Heart left ventricle (tissue), 16 donors: ENCODE results near the gene PSORS1C1. TPM values are rescaled to one million over a fixed set of nuclear protein-coding genes. Genes with fewer than 3 reads are reported as not detected.
"Not testable (repeated sequence)": the region's sequence is repeated elsewhere in the genome, so short reads cannot be mapped to it uniquely, and the experiment has no call there.

ENCODE experiments used
- ATAC-seq, 4 donors: fragments of 200-7000 bp; cut with Tn5 transposase; one replicate each; pipeline ENCODE4 v1.9.1; 2020 to 2022; ENCODE audit warnings: moderate library complexity in 4 of 4, mild to moderate bottlenecking in 3 of 4, moderate number of reproducible peaks in 1 of 4
- DNase-seq, 5 donors: peaks; one replicate each; pipeline ENCODE4 v3.0.0-alpha.2; 2020
- H3K27ac ChIP-seq, 12 donors: fragments of 200-600 bp; sonication (generic) in 4 of 12; one replicate each; pipeline versions ENCODE4 v1.5.0 to v1.8.0; 2016 to 2022; ENCODE audit warnings: mild to moderate bottlenecking in 2 of 12
- H3K27me3 ChIP-seq, 9 donors: fragments of 200-600 bp; sonication (generic) in 2 of 9; one replicate each; pipeline versions ENCODE4 v1.5.1 to v1.8.0; 2016 to 2022; ENCODE audit warnings: mild to moderate bottlenecking in 3 of 9
- H3K36me3 ChIP-seq, 9 donors: fragments of 200-600 bp; sonication (generic) in 2 of 9; one replicate each; pipeline versions ENCODE4 v1.5.0 to v1.8.0; 2018 to 2022; ENCODE audit warnings: mild to moderate bottlenecking in 2 of 9
- H3K4me1 ChIP-seq, 12 donors: fragments of 200-600 bp; sonication (generic) in 4 of 12; one replicate each; pipeline versions ENCODE4 v1.5.0 to v1.8.0; 2016 to 2022; ENCODE audit warnings: mild to moderate bottlenecking in 3 of 12
- H3K4me3 ChIP-seq, 12 donors: fragments of 200-600 bp; sonication (generic) in 4 of 12; one replicate each; pipeline versions ENCODE4 v1.5.0 to v1.8.0; 2017 to 2022; ENCODE audit warnings: mild to moderate bottlenecking in 9 of 12, moderate library complexity in 4 of 12
- H3K9me3 ChIP-seq, 12 donors: fragments of 200-600 bp; sonication (generic) in 4 of 12; one replicate each; pipeline versions ENCODE4 v1.5.0 to v1.8.0; 2016 to 2022; ENCODE audit warnings: mild to moderate bottlenecking in 1 of 12
- CTCF ChIP-seq, 12 donors: fragments of 200-600 bp; sonication (generic) in 4 of 12; IDR thresholded peaks; one replicate each; pipeline versions ENCODE4 v1.5.0 to v1.8.0; 2018 to 2022; ENCODE audit warnings: antibody characterized with exemption in 12 of 12, mild to moderate bottlenecking in 5 of 12
- POLR2A ChIP-seq, 2 donors: fragments of 450-650 bp; IDR thresholded peaks; one replicate each; pipeline ENCODE4 v1.6.1; 2017; ENCODE audit warnings: antibody characterized with exemption in 2 of 2, mild to moderate bottlenecking in 2 of 2, moderate library complexity in 2 of 2
- WGBS, 4 donors: extraction: QIAGEN DNeasy Blood & Tissue Kit in 2 of 4; methylation state at CpG; one replicate each; pipeline versions ENCODE4 v1.1.5 to v1.1.7; 2013 to 2018; 5-methylcytosine and 5-hydroxymethylcytosine counted together
- intact Hi-C, 10 donors: fragments of 100-400 bp; cut with DNase I; formaldehyde crosslinking; loops; one replicate each; pipeline versions ENCODE4 v1.11.1 to v1.14.2; 2022
- polyA plus RNA-seq, 2 donors: library from polyadenylated mRNA; stranded (reverse); fragments of 200-250 nt; gene quantifications; one replicate each; pipeline ENCODE4 v1.2.3, GENCODE V29; 2013
- total RNA-seq, 9 donors: library from RNA; depleted of rRNA in 2 of 9; stranded (reverse); fragments of >200 nt in 2 of 9; fragmentation: NEBNext Ultra II Directional in 3 of 9; extraction: Animal tissue kit (Norgen Biotek cat#: 25700) in 3 of 9; gene quantifications; one replicate each; pipeline versions ENCODE4 v1.1.0 to v1.2.4, GENCODE V29; 2016 to 2023
- donor health status: ischemic (EF 13 %, LVEDD 7.1; RV severe dilation, severe dysfunction).
- donor health status: healthy with polysubstance abuse.
- donor health status: DM: no; HTN: yes; CAD: no.
- donor health status: DM: no; HTN: no; CAD: no.
- donor health status: ischemic (EF 25% LVEDD 6.9; RV normal size, moderate dysfunction).
- donor health status: ischemic (EF 25% LVEDD 5.7; RV mildly dilated, moderate dysfunction).
- donor health status: healthy.
- donor health status: DM: yes; HTN: yes; CAD: no.
- donor health status: ischemic (EF 35%, LVEDD 5.7; RV mildly dilated, moderate dysfunction).
- donor health status: nonischemic (EF 11% LVEDD 7.7; RV severe dilation, severe dysfunction).
- donor health status: DM: yes; HTN: yes; CAD: no.
- donor health status: PGD.
- donor health status: ischemic (EF 29% LVEDD 5.4; RV normal size, mild dysfunction).
- donor health status: nonischemic (EF 23%, LVEDD 6.1; RV moderate dilation, normal function).

Gene PSORS1C1
- total and polyA plus RNA-seq, 11 donors, result 0.37 to 5.8 (median 2.9) TPM

- Histone ChIP-seq H3K4me3 (peak overlapping the region; percentile 2 to 58 (median 44)), H3K27ac (peak overlapping the region; percentile 70 to 95 (median 81)), H3K27me3 (no peaks in the 10 kb centered on the region), H3K4me1 (peaks cover 0 to 21% (median 0%) of the 10 kb centered on the region in 12 donors), H3K9me3 (no peaks in the 10 kb centered on the region), H3K36me3 (no peaks in the 10 kb centered on the region)
- ATAC-seq, result peak in 3 of 4 donors; percentile 45 to 71 (median 59)
- 48 to 57% (median 54%) methylated on average over 21 to 24 of the region's 24 CpGs for WGBS, 4 donors
- DNase-seq, result peak; percentile 67 to 88 (median 85)
- TF ChIP-seq POLR2A (IDR thresholded peaks at IDR 0.05) (peak in 1 of 2 donors; percentile 58), CTCF (IDR thresholded peaks at IDR 0.05) (no peak)
- intact Hi-C loops, result loop anchor here in 2 of 10 donors (2.0 kb wide), 2 partner anchors 43 to 47 kb away; partner anchors contain the start of gene PSORS1C2 (in 1 of the 2)
Observed at GRCh38 chr6:31186052-31186734, 71.6 kb downstream of the PSORS1C1 start.

- DNase-seq (no peak), ATAC-seq (no peak)
- intact Hi-C loops, result loop anchor here in 2 of 10 donors (2.0 kb wide), 2 partner anchors 45 to 49 kb away; partner anchors contain the start of gene PSORS1C2 (in 1 of the 2)
- H3K9me3 ChIP-seq, result no peaks in the 10 kb centered on the region
- H3K36me3 ChIP-seq, result no peaks in the 10 kb centered on the region
- WGBS, 4 donors, result 76 to 91% (median 82%) methylated on average over 5 of the region's 5 CpGs
- peaks cover 0 to 20% (median 0%) of the 10 kb centered on the region in 12 donors for H3K4me1 ChIP-seq
- TF ChIP-seq POLR2A (IDR thresholded peaks at IDR 0.05) (no peak), CTCF (IDR thresholded peaks at IDR 0.05) (no peak)
- H3K4me3 ChIP-seq, result no peak overlapping the region
- no peaks in the 10 kb centered on the region for H3K27me3 ChIP-seq
- no peak overlapping the region for H3K27ac ChIP-seq
Observed at GRCh38 chr6:31187780-31188194, 73.2 kb downstream of the PSORS1C1 start.

- 88 to 93% (median 90%) methylated on average over 3 of the region's 3 CpGs for WGBS, 4 donors
- intact Hi-C loops, result not testable (repeated sequence)
Observed at GRCh38 chr6:31189223-31189622, 74.6 kb downstream of the PSORS1C1 start.

More at GRCh38 chr6:31189223-31189622, 74.6 kb downstream of the PSORS1C1 start:
- not testable (repeated sequence) for H3K36me3 ChIP-seq, ATAC-seq, DNase-seq, H3K4me3 ChIP-seq, H3K27me3 ChIP-seq, H3K27ac ChIP-seq, H3K9me3 ChIP-seq
- H3K4me1 ChIP-seq, result peaks cover 0 to 13% (median 0%) of the 10 kb centered on the region in 12 donors

Other genes with a start within 250 kb of the PSORS1C1 start
- gene DDR1, start 230.3 kb upstream of the PSORS1C1 start, total RNA-seq, result 10 to 100 TPM; 18.0 to 50.0 (median 38.4) TPM
- gene DDR1, start 230.3 kb upstream of the PSORS1C1 start, polyA plus RNA-seq, result 10 to 100 TPM; 11.8 to 14.1 TPM
- gene GTF2H4, start 206.6 kb upstream of the PSORS1C1 start, total RNA-seq, result 10 to 100 TPM in 7 of 9 donors, 1 to 10 TPM in 2; 4.2 to 19.9 (median 14.5) TPM
- gene GTF2H4, start 206.6 kb upstream of the PSORS1C1 start, polyA plus RNA-seq, result 10 to 100 TPM; 14.7 to 22.4 TPM
- 10 to 100 TPM; 10.7 to 28.5 (median 18.8) TPM for gene VARS2, start 200.6 kb upstream of the PSORS1C1 start, total RNA-seq
- gene VARS2, start 200.6 kb upstream of the PSORS1C1 start, polyA plus RNA-seq, result 10 to 100 TPM; 12.1 to 19.7 TPM
- gene SFTA2, start 182.6 kb upstream of the PSORS1C1 start, total RNA-seq, result not detected
- gene SFTA2, start 182.6 kb upstream of the PSORS1C1 start, polyA plus RNA-seq, result not detected
- gene MUCL3, start 173.8 kb upstream of the PSORS1C1 start, total RNA-seq, result under 1 TPM in 1 of 9 donors, not detected in 8; 0.11 TPM
- gene MUCL3, start 173.8 kb upstream of the PSORS1C1 start, polyA plus RNA-seq, result under 1 TPM in 1 of 2 donors, not detected in 1; 0.03 TPM
- gene MUC21, start 131.1 kb upstream of the PSORS1C1 start, total RNA-seq, result not detected
- gene MUC21, start 131.1 kb upstream of the PSORS1C1 start, polyA plus RNA-seq, result under 1 TPM in 1 of 2 donors, not detected in 1; 0.10 TPM
- under 1 TPM in 8 of 9 donors, not detected in 1; 0.06 to 0.49 (median 0.20) TPM for gene MUC22, start 104.3 kb upstream of the PSORS1C1 start, total RNA-seq
- under 1 TPM; 0.01 to 0.34 TPM for gene MUC22, start 104.3 kb upstream of the PSORS1C1 start, polyA plus RNA-seq
- gene C6orf15, start 2.2 kb upstream of the PSORS1C1 start, total RNA-seq, result not detected
- not detected for gene C6orf15, start 2.2 kb upstream of the PSORS1C1 start, polyA plus RNA-seq
- gene CDSN, start 5.6 kb downstream of the PSORS1C1 start, total RNA-seq, result under 1 TPM in 1 of 9 donors, not detected in 8; 0.56 TPM
- under 1 TPM in 1 of 2 donors, not detected in 1; 0.15 TPM for gene CDSN, start 5.6 kb downstream of the PSORS1C1 start, polyA plus RNA-seq
- not detected for gene PSORS1C2, start 24.3 kb downstream of the PSORS1C1 start, total RNA-seq
- not detected for gene PSORS1C2, start 24.3 kb downstream of the PSORS1C1 start, polyA plus RNA-seq
- 10 to 100 TPM in 6 of 9 donors, 1 to 10 TPM in 3; 6.0 to 16.4 (median 12.5) TPM for gene CCHCR1, start 43.0 kb downstream of the PSORS1C1 start, total RNA-seq
- gene CCHCR1, start 43.0 kb downstream of the PSORS1C1 start, polyA plus RNA-seq, result 10 to 100 TPM in 1 of 2 donors, 1 to 10 TPM in 1; 10.0 to 10.3 TPM
- 10 to 100 TPM in 1 of 9 donors, 1 to 10 TPM in 8; 1.8 to 12.9 (median 2.7) TPM for gene TCF19, start 43.8 kb downstream of the PSORS1C1 start, total RNA-seq
- 1 to 10 TPM; 1.8 to 2.6 TPM for gene TCF19, start 43.8 kb downstream of the PSORS1C1 start, polyA plus RNA-seq
- gene POU5F1, start 55.9 kb downstream of the PSORS1C1 start, total RNA-seq, result 1 to 10 TPM in 1 of 9 donors, under 1 TPM in 7, not detected in 1; 0.16 to 1.3 (median 0.31) TPM
- gene POU5F1, start 55.9 kb downstream of the PSORS1C1 start, polyA plus RNA-seq, result under 1 TPM; 0.72 to 0.91 TPM
- gene HLA-C, start 157.3 kb downstream of the PSORS1C1 start, total RNA-seq, result 1,000 to 10,000 TPM in 1 of 9 donors, 100 to 1,000 TPM in 8; 160 to 1,096 (median 318) TPM
- 100 to 1,000 TPM; 182 to 211 TPM for gene HLA-C, start 157.3 kb downstream of the PSORS1C1 start, polyA plus RNA-seq
- 1,000 to 10,000 TPM in 2 of 9 donors, 100 to 1,000 TPM in 7; 235 to 2,858 (median 371) TPM for gene HLA-B, start 242.4 kb downstream of the PSORS1C1 start, total RNA-seq
- 100 to 1,000 TPM; 397 to 553 TPM for gene HLA-B, start 242.4 kb downstream of the PSORS1C1 start, polyA plus RNA-seq